D341Med (cell line): ENCODE results near the gene MVB12B.

Source experiments
- DNase-seq: peaks from one replicate; pipeline ENCODE4 v3.0.0; 2012; ENCODE audit warnings: low spot score

Gene MVB12B

GRCh38 chr9:126521551-126521950, 194.9 kb downstream of the MVB12B start:
- DNase-seq: no peak

GRCh38 chr9:126521976-126522590, 195.5 kb downstream of the MVB12B start:
- DNase-seq: no peak

GRCh38 chr9:126522612-126523356, 196.2 kb downstream of the MVB12B start:
- DNase-seq: no peak

- no peak for DNase-seq
Observed at GRCh38 chr9:126523611-126524111, 197.0 kb downstream of the MVB12B start.

GRCh38 chr9:126524353-126525077, 197.9 kb downstream of the MVB12B start:
- DNase-seq: no peak

GRCh38 chr9:126526218-126527108, 199.8 kb downstream of the MVB12B start:
- no peak for DNase-seq

- DNase-seq: no peak
Observed at GRCh38 chr9:126527109-126527825, 200.6 kb downstream of the MVB12B start.

GRCh38 chr9:126528111-126528510, 201.5 kb downstream of the MVB12B start:
- no peak for DNase-seq

- no peak for DNase-seq
Observed at GRCh38 chr9:126528915-126529314, 202.3 kb downstream of the MVB12B start.

GRCh38 chr9:126531035-126531571, 204.5 kb downstream of the MVB12B start:
- DNase-seq: no peak

GRCh38 chr9:126531591-126531990, 205.0 kb downstream of the MVB12B start:
- DNase-seq: no peak

- DNase-seq: no peak
Observed at GRCh38 chr9:126532019-126532462, 205.4 kb downstream of the MVB12B start.

- DNase-seq: no peak
Observed at GRCh38 chr9:126532489-126532888, 205.9 kb downstream of the MVB12B start.

GRCh38 chr9:126532951-126533925, 206.6 kb downstream of the MVB12B start:
- DNase-seq: no peak

- no peak for DNase-seq
Observed at GRCh38 chr9:126533926-126534310, 207.3 kb downstream of the MVB12B start.

- no peak for DNase-seq
Observed at GRCh38 chr9:126534431-126535186, 208.0 kb downstream of the MVB12B start.

GRCh38 chr9:126536131-126536530, 209.5 kb downstream of the MVB12B start:
- DNase-seq: no peak

- DNase-seq: no peak
Observed at GRCh38 chr9:126536841-126537465, 210.3 kb downstream of the MVB12B start.
